8988T (cell line): ENCODE data around the gene KRT3.

Source experiments
- DNase-seq: peaks from one replicate; pipeline ENCODE4 v3.0.0; 2011

The KRT3 gene

DNA sequence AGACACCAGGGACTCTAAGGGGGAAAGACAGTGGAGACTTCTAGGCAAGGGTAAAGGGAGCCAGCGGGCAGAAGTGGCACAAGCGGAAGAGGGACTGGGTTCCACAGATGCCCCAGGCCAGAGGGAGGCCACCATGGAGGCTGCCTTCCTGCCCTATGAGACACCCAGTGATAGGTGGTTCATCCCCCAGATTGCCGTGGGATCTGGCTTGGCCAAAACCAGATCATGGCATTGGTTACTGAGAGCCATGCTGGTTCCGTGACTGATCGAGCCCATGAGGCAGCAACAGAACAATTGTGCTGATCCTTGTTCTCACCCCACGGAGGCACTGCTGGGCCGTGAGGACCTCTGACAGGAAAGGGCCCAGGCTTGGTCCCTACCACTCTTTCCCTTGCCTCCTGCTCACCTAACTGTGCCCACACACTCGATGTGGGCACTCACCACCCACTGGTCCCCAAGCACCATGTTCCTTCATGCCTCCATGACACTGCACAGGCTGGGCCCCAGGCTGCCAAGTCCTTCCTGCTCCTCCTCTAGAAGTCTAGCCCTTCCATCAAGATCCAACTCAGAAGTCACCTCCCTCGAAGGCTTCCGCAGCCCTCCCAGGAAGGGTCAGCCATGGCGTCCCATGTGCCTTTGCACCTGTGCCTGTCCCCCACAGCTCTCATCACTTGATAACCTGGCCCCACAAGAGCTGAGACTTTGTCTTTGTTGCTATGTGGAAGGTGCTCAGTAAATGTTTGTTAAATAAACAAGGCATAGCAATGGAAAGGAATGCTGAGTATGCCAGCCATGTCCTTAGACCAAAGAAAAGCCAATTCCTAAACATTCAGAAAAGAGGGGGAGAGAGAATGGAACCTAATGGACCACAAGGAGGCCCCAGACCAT, 30.9 kb upstream of the KRT3 start:
- DNase-seq: no peak

GRCh38 chr12:52825961-52826360, 30.0 kb upstream of the KRT3 start:
- no peak for DNase-seq

GRCh38 chr12:52824741-52825410, 29.0 kb upstream of the KRT3 start:
- DNase-seq: no peak

DNA sequence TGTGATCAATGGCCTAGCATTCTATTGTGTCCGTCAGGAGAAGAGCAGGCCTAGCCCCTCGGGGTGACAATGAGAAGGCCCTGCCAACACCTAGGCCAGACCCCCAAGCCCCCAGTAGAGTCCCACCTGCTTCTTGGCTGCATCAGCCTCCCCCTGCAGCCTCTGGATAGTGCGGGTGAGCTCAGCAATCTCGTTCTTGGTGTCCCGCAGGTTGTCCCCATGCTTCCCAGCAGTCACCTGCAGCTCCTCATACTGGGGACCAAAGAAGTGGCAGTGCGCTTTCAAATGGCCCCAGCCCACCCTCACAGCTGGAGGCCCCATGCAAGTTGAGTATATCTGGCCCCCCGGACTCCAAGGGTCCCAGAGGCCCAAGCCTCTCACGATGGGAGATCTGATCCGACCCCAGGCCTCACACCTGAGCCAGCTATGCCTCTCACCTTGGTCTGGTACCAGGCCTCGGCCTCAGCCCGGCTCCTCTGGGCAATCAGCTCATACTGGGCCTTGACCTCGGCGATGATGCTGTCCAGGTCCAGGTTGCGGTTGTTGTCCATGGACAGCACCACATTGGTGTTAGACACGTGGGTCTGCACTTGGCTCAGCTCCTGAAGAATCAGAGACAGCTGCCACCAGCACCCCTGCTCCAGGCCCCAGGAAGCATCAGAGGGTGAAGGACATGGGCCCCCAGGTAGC, 28.0 kb upstream of the KRT3 start:
- DNase-seq: no peak

DNA sequence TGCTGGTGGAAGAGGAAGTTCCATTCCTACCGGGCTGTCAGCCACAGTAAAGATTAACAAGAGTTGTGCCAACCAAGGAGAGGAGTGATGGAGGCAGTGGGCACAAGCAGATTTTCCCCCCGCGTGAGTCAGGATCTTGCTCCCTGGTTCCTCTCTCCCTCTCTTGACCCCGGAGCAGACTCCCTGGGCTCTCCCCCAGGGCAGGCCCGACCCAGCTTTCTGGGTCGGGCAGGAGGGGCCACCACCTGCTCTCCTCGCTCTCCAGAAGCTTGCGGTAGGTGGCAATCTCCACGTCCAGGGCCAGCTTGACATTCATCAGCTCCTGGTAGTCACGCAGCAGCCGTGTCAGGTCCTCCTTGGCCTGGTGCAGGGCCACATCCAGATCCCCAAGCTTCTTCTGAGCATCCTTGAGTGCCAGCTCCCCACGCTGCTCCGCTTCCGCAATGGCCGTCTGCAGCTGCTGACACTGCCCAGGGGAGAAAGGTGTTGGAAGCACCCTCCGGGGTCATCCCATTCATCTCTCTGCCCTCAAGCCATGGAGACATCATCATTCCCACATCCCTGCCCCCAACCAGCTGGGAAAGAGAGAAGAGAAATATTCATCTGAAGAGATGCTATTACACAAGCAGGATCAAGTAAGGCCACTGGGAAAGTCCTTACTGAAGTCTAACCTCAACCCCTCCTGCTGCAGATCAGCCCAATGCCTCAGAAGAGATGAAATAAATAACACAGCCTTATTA, 27.0 kb upstream of the KRT3 start:
- no peak for DNase-seq

- DNase-seq: no peak
Observed at GRCh38 chr12:52821826-52822660, 26.1 kb upstream of the KRT3 start.

- DNase-seq: no peak
Observed at GRCh38 chr12:52821071-52821730, 25.3 kb upstream of the KRT3 start.

DNA sequence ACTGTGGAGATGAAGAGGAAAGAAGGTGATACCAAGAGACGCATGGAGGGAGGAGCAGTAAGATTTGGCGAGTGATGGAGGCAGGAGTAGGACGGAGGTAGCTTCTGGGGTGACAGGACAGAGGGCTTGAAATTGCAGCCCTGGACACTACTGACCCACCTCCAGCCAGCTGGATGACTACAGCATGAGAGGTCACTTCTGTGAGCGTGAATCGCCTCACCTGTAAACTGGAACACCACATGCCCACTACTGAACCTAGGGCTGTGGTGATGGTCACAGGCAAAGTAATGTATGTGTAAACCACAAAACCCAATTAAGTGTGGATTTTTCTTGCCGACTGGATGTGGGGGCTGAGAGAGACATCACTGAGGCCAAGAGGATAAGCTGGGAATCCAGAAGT, 24.6 kb upstream of the KRT3 start:
- DNase-seq: no peak

- DNase-seq: no peak
Observed at GRCh38 chr12:52819731-52820510, 24.0 kb upstream of the KRT3 start.

DNA sequence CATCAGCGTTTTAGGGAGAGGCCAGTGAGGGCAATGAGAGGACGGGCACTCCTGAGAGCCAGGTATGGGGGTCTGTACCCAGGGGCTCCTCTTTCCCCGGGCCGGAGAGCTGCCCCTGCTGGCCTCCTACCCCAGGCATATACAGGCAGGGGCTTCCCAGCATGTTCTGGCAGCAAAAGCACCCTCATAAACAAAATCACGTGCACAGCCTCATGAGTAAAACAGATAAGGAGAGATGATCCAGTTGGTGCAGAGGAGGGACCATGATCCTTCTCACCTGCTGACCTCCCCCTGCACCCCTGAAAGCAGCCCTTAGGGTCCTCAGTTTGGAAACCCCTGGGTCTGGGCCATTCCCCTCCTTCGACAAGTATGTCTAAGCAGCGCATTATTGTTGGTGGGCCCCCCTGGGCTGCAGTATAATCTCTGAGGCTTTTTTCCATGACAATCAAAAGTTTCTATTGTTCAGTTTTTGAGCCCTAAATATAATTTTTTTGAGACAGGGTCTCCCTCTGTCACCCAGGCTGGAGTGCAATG, 23.0 kb upstream of the KRT3 start:
- no peak for DNase-seq

- no peak for DNase-seq
Observed at GRCh38 chr12:52818388-52818787, 22.5 kb upstream of the KRT3 start.

GRCh38 chr12:52817699-52818238, 21.9 kb upstream of the KRT3 start:
- no peak for DNase-seq

DNA sequence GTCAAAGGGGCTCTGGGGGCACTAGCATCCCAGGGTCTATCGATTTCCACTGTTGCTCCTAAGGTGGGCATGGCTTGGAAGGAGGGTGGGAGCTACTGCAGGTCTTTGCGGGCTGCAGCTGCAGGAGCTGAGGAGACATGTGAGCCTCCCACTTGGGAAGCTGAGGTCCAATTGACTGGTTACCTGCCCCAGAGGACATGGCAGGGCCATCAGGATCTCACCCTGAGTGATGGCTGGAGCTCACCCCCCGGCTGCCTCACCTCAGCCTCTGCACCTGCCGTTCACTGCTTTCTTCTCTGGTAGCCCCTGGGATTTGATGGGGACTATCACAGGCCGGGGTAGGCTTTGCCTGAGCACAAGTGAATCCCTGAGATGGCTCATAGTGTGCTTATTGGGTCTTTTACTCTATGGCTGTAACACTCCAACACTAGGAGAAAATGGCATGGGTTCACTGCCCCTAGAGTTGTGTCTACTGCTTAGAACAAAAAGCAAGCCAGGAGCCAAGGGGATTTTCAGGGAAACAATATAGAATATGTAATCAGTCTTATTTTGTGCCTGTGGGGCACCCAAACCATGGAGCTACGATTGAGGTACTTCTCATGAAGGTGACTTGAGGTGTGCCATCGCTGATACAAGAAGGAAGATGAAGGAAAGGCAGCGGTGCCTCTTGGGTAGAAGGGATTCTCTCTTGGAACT, 21.2 kb upstream of the KRT3 start:
- DNase-seq: no peak

GRCh38 chr12:52815676-52816588, 20.0 kb upstream of the KRT3 start:
- DNase-seq: no peak

DNA sequence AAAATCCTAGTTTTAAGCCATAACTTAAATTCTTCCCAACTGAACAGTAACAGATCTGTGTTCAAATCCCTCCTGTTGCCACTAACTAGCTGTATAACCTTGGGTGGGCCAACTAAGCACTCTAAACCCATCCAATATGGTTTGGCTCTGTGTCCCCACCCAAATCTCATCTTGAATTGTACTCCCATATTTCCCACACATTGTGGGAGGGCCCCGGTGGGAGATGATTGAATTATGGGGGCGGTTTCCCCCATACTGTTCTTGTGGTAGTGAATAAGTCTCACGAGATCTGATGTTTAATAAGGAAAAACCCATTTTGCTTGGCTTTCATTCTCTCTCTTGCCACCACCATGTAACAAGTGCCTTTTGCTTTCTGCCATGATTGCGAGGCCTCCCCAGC, 19.2 kb upstream of the KRT3 start:
- DNase-seq: no peak

GRCh38 chr12:52814710-52815155, 18.8 kb upstream of the KRT3 start:
- DNase-seq: no peak

- no peak for DNase-seq
Observed at GRCh38 chr12:52813885-52814709, 18.2 kb upstream of the KRT3 start, which contains the start of gene KRT4. KRT4 (minus strand) TSS chr12:52814116; CDS start chr12:52814058, 58 bp downstream.
